Measurements from ENCODE around the gene B4GALT5. TPM values are rescaled to one million over a fixed set of nuclear protein-coding genes. Genes with fewer than 3 reads are reported as not detected.
"Not testable (repeated sequence)": the region's sequence is repeated elsewhere in the genome, so short reads cannot be mapped to it uniquely, and the experiment has no call there.

The B4GALT5 gene
- total RNA-seq, 1 donor from 2014 or later = 39.6 TPM

- no peak for DNase-seq
- ATAC-seq (ENCODE audit: poor library complexity) = no peak
- intact Hi-C loops (cut with DNase I) = no loop called here
Measured at GRCh38 chr20:49641683-49642656, 71.7 kb downstream of the B4GALT5 start.

- peak; percentile 64 for ATAC-seq (ENCODE audit: poor library complexity)
- intact Hi-C loops (cut with DNase I) = no loop called here
- no peak for DNase-seq
Measured at GRCh38 chr20:49637046-49637637, 76.5 kb downstream of the B4GALT5 start.

GRCh38 chr20:49636447-49636846 is 77.2 kb downstream of the B4GALT5 start:
- ATAC-seq (ENCODE audit: poor library complexity) = peak; percentile 92
- peak; percentile 87 for DNase-seq
- intact Hi-C loops (cut with DNase I) = no loop called here

GRCh38 chr20:49635866-49636265 is 77.8 kb downstream of the B4GALT5 start:
- no peak for DNase-seq
- ATAC-seq (ENCODE audit: poor library complexity) = peak; percentile 9
- intact Hi-C loops (cut with DNase I) = no loop called here

GRCh38 chr20:49635166-49635565 is 78.5 kb downstream of the B4GALT5 start:
- intact Hi-C loops (cut with DNase I) = no loop called here
- ATAC-seq (ENCODE audit: poor library complexity) = peak; percentile 66
- DNase-seq = peak; percentile 69

GRCh38 chr20:49634116-49634515 is 79.6 kb downstream of the B4GALT5 start:
- intact Hi-C loops (cut with DNase I) = no loop called here
- ATAC-seq (ENCODE audit: poor library complexity) (no peak), DNase-seq (no peak)

GRCh38 chr20:49633643-49634042 is 80.0 kb downstream of the B4GALT5 start:
- no peak for ATAC-seq (ENCODE audit: poor library complexity)
- no peak for DNase-seq
- intact Hi-C loops (cut with DNase I) = no loop called here

GRCh38 chr20:49633023-49633422 is 80.7 kb downstream of the B4GALT5 start:
- no peak for ATAC-seq (ENCODE audit: poor library complexity)
- intact Hi-C loops (cut with DNase I) = no loop called here
- DNase-seq = no peak

GRCh38 chr20:49631856-49632418 is 81.7 kb downstream of the B4GALT5 start:
- intact Hi-C loops (cut with DNase I) = no loop called here
- ATAC-seq (ENCODE audit: poor library complexity) (no peak), DNase-seq (no peak)

- peak; percentile 33 for ATAC-seq (ENCODE audit: poor library complexity)
- no peak for DNase-seq
- intact Hi-C loops (cut with DNase I) = no loop called here
Measured at GRCh38 chr20:49631061-49631716, 82.5 kb downstream of the B4GALT5 start.

GRCh38 chr20:49630396-49630951 is 83.2 kb downstream of the B4GALT5 start:
- intact Hi-C loops (cut with DNase I) = no loop called here
- DNase-seq (no peak), ATAC-seq (ENCODE audit: poor library complexity) (no peak)

- ATAC-seq (ENCODE audit: poor library complexity) = no peak
- intact Hi-C loops (cut with DNase I) = no loop called here
- DNase-seq = no peak
Measured at GRCh38 chr20:49629606-49630005, 84.1 kb downstream of the B4GALT5 start.

GRCh38 chr20:49628280-49628679 is 85.4 kb downstream of the B4GALT5 start:
- DNase-seq; ATAC-seq (ENCODE audit: poor library complexity); intact Hi-C loops (cut with DNase I): not testable (repeated sequence)

GRCh38 chr20:49627329-49627761 is 86.3 kb downstream of the B4GALT5 start:
- DNase-seq = no peak
- intact Hi-C loops (cut with DNase I) = no loop called here
- no peak for ATAC-seq (ENCODE audit: poor library complexity)

GRCh38 chr20:49624988-49625387 is 88.7 kb downstream of the B4GALT5 start:
- intact Hi-C loops (cut with DNase I); ATAC-seq (ENCODE audit: poor library complexity); DNase-seq: not testable (repeated sequence)

- DNase-seq (no peak), ATAC-seq (ENCODE audit: poor library complexity) (no peak)
- intact Hi-C loops (cut with DNase I) = no loop called here
Measured at GRCh38 chr20:49624317-49624716, 89.4 kb downstream of the B4GALT5 start.

- DNase-seq = no peak
- no peak for ATAC-seq (ENCODE audit: poor library complexity)
- intact Hi-C loops (cut with DNase I) = no loop called here
Measured at GRCh38 chr20:49622243-49622642, 91.4 kb downstream of the B4GALT5 start.

GRCh38 chr20:49620364-49621240 is 93.1 kb downstream of the B4GALT5 start:
- intact Hi-C loops (cut with DNase I) = no loop called here
- ATAC-seq (ENCODE audit: poor library complexity) = no peak
- no peak for DNase-seq
